ENCODE results near the gene LAD1. TPM values are rescaled to one million over a fixed set of nuclear protein-coding genes. Genes with fewer than 3 reads are reported as not detected.

Gene LAD1
- total RNA-seq, 1 donor from 2014 or later, result 20.7 TPM

- DNase-seq (ENCODE audit: low spot score in 2 of 2, unreplicated experiment in 2 of 2), result no peak
- Mint-ChIP-seq H3K4me1 (peaks cover 33% of the 10 kb centered on the region), H3K36me3 (no peaks in the 10 kb centered on the region), H3K9me3 (no peaks in the 10 kb centered on the region), H3K27ac (peak overlapping the region; percentile 36), H3K27me3 (ENCODE audit: low read depth) (no peaks in the 10 kb centered on the region), H3K4me3 (no peak overlapping the region)
- TF ChIP-seq CTCF (IDR thresholded peaks at IDR 0.05; ENCODE audit: unreplicated experiment), result no peak
Measured at GRCh38 chr1:201419256-201419655, 20.1 kb upstream of the LAD1 start.

GRCh38 chr1:201418461-201418860, 19.3 kb upstream of the LAD1 start:
- H3K4me3 Mint-ChIP-seq, result no peak overlapping the region
- no peak overlapping the region for H3K27ac Mint-ChIP-seq
- no peaks in the 10 kb centered on the region for H3K27me3 Mint-ChIP-seq (ENCODE audit: low read depth)
- H3K9me3 Mint-ChIP-seq, result no peaks in the 10 kb centered on the region
- H3K36me3 Mint-ChIP-seq, result no peaks in the 10 kb centered on the region
- H3K4me1 Mint-ChIP-seq, result peaks cover 33% of the 10 kb centered on the region
- TF ChIP-seq CTCF (IDR thresholded peaks at IDR 0.05; ENCODE audit: unreplicated experiment), result no peak
- DNase-seq (ENCODE audit: low spot score in 2 of 2, unreplicated experiment in 2 of 2), result no peak

- Mint-ChIP-seq H3K9me3 (no peaks in the 10 kb centered on the region), H3K27me3 (ENCODE audit: low read depth) (no peaks in the 10 kb centered on the region), H3K27ac (no peak overlapping the region), H3K36me3 (no peaks in the 10 kb centered on the region), H3K4me3 (no peak overlapping the region), H3K4me1 (peaks cover 6% of the 10 kb centered on the region)
- no peak for TF ChIP-seq CTCF (IDR thresholded peaks at IDR 0.05; ENCODE audit: unreplicated experiment)
- no peak for DNase-seq (ENCODE audit: low spot score in 2 of 2, unreplicated experiment in 2 of 2)
Measured at GRCh38 chr1:201414051-201414738, 15.1 kb upstream of the LAD1 start.

DNA sequence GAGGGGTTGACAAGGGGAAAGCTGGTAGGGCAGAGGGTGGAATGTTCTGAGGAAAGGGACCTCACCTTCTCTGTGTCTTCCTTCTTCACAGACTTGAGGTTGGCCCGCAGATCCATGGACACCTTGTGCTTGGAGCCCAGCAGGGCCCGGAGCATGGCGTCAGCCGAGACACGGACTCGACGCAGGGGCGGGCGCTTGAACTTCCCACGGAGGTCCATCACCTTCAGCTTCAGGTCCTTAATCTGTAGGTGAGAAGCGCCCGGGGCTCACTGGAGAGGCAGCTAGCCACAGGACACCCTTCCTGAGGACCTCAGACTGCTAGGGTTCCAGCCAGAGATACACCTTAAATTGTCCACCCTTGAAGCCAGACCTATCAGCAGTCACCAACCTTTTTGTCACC, 12.2 kb upstream of the LAD1 start:
- H3K9me3 Mint-ChIP-seq, result no peaks in the 10 kb centered on the region
- DNase-seq (ENCODE audit: low spot score in 2 of 2, unreplicated experiment in 2 of 2), result no peak
- H3K27me3 Mint-ChIP-seq (ENCODE audit: low read depth), result no peaks in the 10 kb centered on the region
- no peak for TF ChIP-seq CTCF (IDR thresholded peaks at IDR 0.05; ENCODE audit: unreplicated experiment)
- no peak overlapping the region for H3K27ac Mint-ChIP-seq
- no peak overlapping the region for H3K4me3 Mint-ChIP-seq
- peaks cover 5% of the 10 kb centered on the region for H3K4me1 Mint-ChIP-seq
- no peaks in the 10 kb centered on the region for H3K36me3 Mint-ChIP-seq

- DNase-seq (ENCODE audit: low spot score in 2 of 2, unreplicated experiment in 2 of 2), result no peak
- TF ChIP-seq CTCF (IDR thresholded peaks at IDR 0.05; ENCODE audit: unreplicated experiment), result no peak
- H3K4me1 Mint-ChIP-seq, result peaks cover 5% of the 10 kb centered on the region
- H3K36me3 Mint-ChIP-seq, result no peaks in the 10 kb centered on the region
- H3K27ac Mint-ChIP-seq, result no peak overlapping the region
- H3K4me3 Mint-ChIP-seq, result no peak overlapping the region
- H3K27me3 Mint-ChIP-seq (ENCODE audit: low read depth), result no peaks in the 10 kb centered on the region
- no peaks in the 10 kb centered on the region for H3K9me3 Mint-ChIP-seq
Measured at GRCh38 chr1:201409440-201409839, 10.3 kb upstream of the LAD1 start.

GRCh38 chr1:201408834-201409200, 9.7 kb upstream of the LAD1 start:
- H3K36me3 Mint-ChIP-seq, result no peaks in the 10 kb centered on the region
- H3K9me3 Mint-ChIP-seq, result no peaks in the 10 kb centered on the region
- no peak overlapping the region for H3K27ac Mint-ChIP-seq
- peaks cover 5% of the 10 kb centered on the region for H3K4me1 Mint-ChIP-seq
- H3K27me3 Mint-ChIP-seq (ENCODE audit: low read depth), result no peaks in the 10 kb centered on the region
- no peak for TF ChIP-seq CTCF (IDR thresholded peaks at IDR 0.05; ENCODE audit: unreplicated experiment)
- no peak for DNase-seq (ENCODE audit: low spot score in 2 of 2, unreplicated experiment in 2 of 2)
- no peak overlapping the region for H3K4me3 Mint-ChIP-seq
